Mesodermal cell (in vitro differentiated cells): ENCODE data around the gene PPP1R37.
"Not testable (repeated sequence)": the region's sequence is repeated elsewhere in the genome, so short reads cannot be mapped to it uniquely, and the experiment has no call there.

Experiments
- H3K27ac ChIP-seq: 2 replicates; pipeline ENCODE4 v1.7.0; 2013; ENCODE audit warnings: mild to moderate bottlenecking, low read depth, low read length, moderate library complexity; ENCODE audit not compliant: severe bottlenecking
- H3K36me3 ChIP-seq: 2 replicates; pipeline ENCODE4 v1.7.1; 2013; ENCODE audit warnings: mild to moderate bottlenecking, low read length, moderate library complexity; ENCODE audit not compliant: control insufficient read depth, insufficient read depth
- H3K4me1 ChIP-seq: one replicate; pipeline ENCODE4 v1.7.1; 2013; ENCODE audit warnings: mild to moderate bottlenecking, low read length; ENCODE audit not compliant: insufficient read depth, control insufficient read depth, poor library complexity, severe bottlenecking
- H3K4me3 ChIP-seq: 2 replicates; pipeline ENCODE4 v1.7.0; 2013; ENCODE audit warnings: low read length, control low read depth, mild to moderate bottlenecking; ENCODE audit not compliant: insufficient read depth, poor library complexity, severe bottlenecking; ENCODE audit errors: extremely low read depth
- H3K9me3 ChIP-seq: 2 replicates; pipeline ENCODE4 v1.7.1; 2013; ENCODE audit warnings: mild to moderate bottlenecking, low read length, moderate library complexity; ENCODE audit not compliant: control insufficient read depth
- WGBS, 2 experiments: methylation state at CpG; one replicate each; pipeline ENCODE4 v1.1.5; 2013; ENCODE audit warnings: missing lambda C conversion rate in 2 of 2; ENCODE audit not compliant: insufficient coverage in 2 of 2; 5-methylcytosine and 5-hydroxymethylcytosine counted together

The PPP1R37 gene

GRCh38 chr19:45104658-45105349, 11.8 kb downstream of the PPP1R37 start:
- Histone ChIP-seq H3K4me1 (peaks cover 17% of the 10 kb centered on the region), H3K9me3 (no peaks in the 10 kb centered on the region), H3K27ac (no peak overlapping the region), H3K4me3 (no peak overlapping the region), H3K36me3 (peaks cover 5% of the 10 kb centered on the region)
- 89 to 90% methylated on average over 12 to 16 of the region's 16 CpGs for WGBS, 2 experiments

- H3K9me3 ChIP-seq, H3K4me1 ChIP-seq, H3K4me3 ChIP-seq, H3K36me3 ChIP-seq, H3K27ac ChIP-seq: not testable (repeated sequence)
- 85 to 100% methylated on average over 6 to 9 of the region's 11 CpGs for WGBS, 2 experiments
Observed at GRCh38 chr19:45106363-45106762, 13.4 kb downstream of the PPP1R37 start.

GRCh38 chr19:45107621-45108150, 14.7 kb downstream of the PPP1R37 start:
- Histone ChIP-seq H3K4me1 (peaks cover 6% of the 10 kb centered on the region), H3K36me3 (peaks cover 8% of the 10 kb centered on the region), H3K4me3 (no peak overlapping the region), H3K9me3 (no peaks in the 10 kb centered on the region), H3K27ac (no peak overlapping the region)
- WGBS, 2 experiments: 92% methylated on average over 10 to 11 of the region's 12 CpGs

GRCh38 chr19:45110851-45111266, 17.9 kb downstream of the PPP1R37 start:
- H3K36me3 ChIP-seq: peaks cover 11% of the 10 kb centered on the region
- H3K4me3 ChIP-seq: no peak overlapping the region
- H3K9me3 ChIP-seq: no peaks in the 10 kb centered on the region
- 93 to 94% methylated on average over 3 to 5 of the region's 5 CpGs for WGBS, 2 experiments
- no peaks in the 10 kb centered on the region for H3K4me1 ChIP-seq
- H3K27ac ChIP-seq: no peak overlapping the region

- WGBS, 2 experiments: 92% methylated on average over 10 of the region's 11 CpGs
- no peaks in the 10 kb centered on the region for H3K9me3 ChIP-seq
- H3K27ac ChIP-seq: no peak overlapping the region
- H3K36me3 ChIP-seq: peaks cover 11% of the 10 kb centered on the region
- no peaks in the 10 kb centered on the region for H3K4me1 ChIP-seq
- H3K4me3 ChIP-seq: no peak overlapping the region
Observed at GRCh38 chr19:45112111-45112827, 19.3 kb downstream of the PPP1R37 start.

GRCh38 chr19:45113628-45114027, 20.6 kb downstream of the PPP1R37 start:
- no peak overlapping the region for H3K27ac ChIP-seq
- no peak overlapping the region for H3K4me3 ChIP-seq
- H3K36me3 ChIP-seq: peaks cover 11% of the 10 kb centered on the region
- H3K9me3 ChIP-seq: no peaks in the 10 kb centered on the region
- H3K4me1 ChIP-seq: no peaks in the 10 kb centered on the region
- WGBS, 2 experiments: 89 to 90% methylated on average over 7 to 8 of the region's 9 CpGs

GRCh38 chr19:45114116-45114515, 21.1 kb downstream of the PPP1R37 start:
- Histone ChIP-seq H3K9me3 (no peaks in the 10 kb centered on the region), H3K36me3 (peaks cover 11% of the 10 kb centered on the region), H3K27ac (no peak overlapping the region), H3K4me3 (no peak overlapping the region), H3K4me1 (no peaks in the 10 kb centered on the region)
- WGBS, 2 experiments: 89 to 96% methylated on average over 3 to 4 of the region's 4 CpGs

- Histone ChIP-seq H3K9me3 (no peaks in the 10 kb centered on the region), H3K36me3 (peaks cover 8% of the 10 kb centered on the region), H3K27ac (no peak overlapping the region), H3K4me1 (no peaks in the 10 kb centered on the region), H3K4me3 (no peak overlapping the region)
- WGBS, 2 experiments: 96 to 97% methylated on average over 19 to 20 of the region's 21 CpGs
Observed at GRCh38 chr19:45115809-45116615, 23.0 kb downstream of the PPP1R37 start.

GRCh38 chr19:45117167-45117594, 24.2 kb downstream of the PPP1R37 start:
- 75 to 78% methylated on average over 13 to 16 of the region's 16 CpGs for WGBS, 2 experiments
- H3K4me1 ChIP-seq: no peaks in the 10 kb centered on the region

GRCh38 chr19:45117671-45118070, 24.7 kb downstream of the PPP1R37 start:
- Histone ChIP-seq H3K9me3 (no peaks in the 10 kb centered on the region), H3K36me3 (peaks cover 2% of the 10 kb centered on the region), H3K4me3 (no peak overlapping the region), H3K4me1 (no peaks in the 10 kb centered on the region), H3K27ac (no peak overlapping the region)
- 93 to 98% methylated on average over 7 to 12 of the region's 12 CpGs for WGBS, 2 experiments

More at GRCh38 chr19:45117167-45117594, 24.2 kb downstream of the PPP1R37 start:
- peaks cover 2% of the 10 kb centered on the region for H3K36me3 ChIP-seq
- H3K27ac ChIP-seq: no peak overlapping the region
- H3K4me3 ChIP-seq: no peak overlapping the region
- H3K9me3 ChIP-seq: no peaks in the 10 kb centered on the region
